Activated T-helper 17 cell treated with anti-CD3 and anti-CD28 coated beads, Interleukin-2, amount 50 U/mL, for 72 hours (primary cell): Measurements from ENCODE around the gene MALRD1. TPM values are rescaled to one million over a fixed set of nuclear protein-coding genes. Genes with fewer than 3 reads are reported as not detected.

Experiments used
- ATAC-seq: fragments of 150-1000 bp; cut with Tn5 transposase; replicated peaks from 2 replicates; pipeline ENCODE4 v1.10.0; 2021; ENCODE audit warnings: mild to moderate bottlenecking, moderate library complexity
- H3K27ac Mint-ChIP-seq: one replicate; pipeline ENCODE4 v1.8.0; 2022; ENCODE audit warnings: mixed read lengths
- H3K27me3 Mint-ChIP-seq: one replicate; pipeline ENCODE4 v1.8.0; 2022; ENCODE audit warnings: mixed read lengths
- H3K36me3 Mint-ChIP-seq: one replicate; pipeline ENCODE4 v1.8.0; 2022; ENCODE audit warnings: low read depth, mild to moderate bottlenecking, mixed read lengths
- H3K4me1 Mint-ChIP-seq: one replicate; pipeline ENCODE4 v1.8.0; 2022; ENCODE audit warnings: mixed read lengths
- H3K4me3 Mint-ChIP-seq: one replicate; pipeline ENCODE4 v1.8.0; 2022; ENCODE audit warnings: mild to moderate bottlenecking, mixed read lengths
- H3K9me3 Mint-ChIP-seq: one replicate; pipeline ENCODE4 v1.8.0; 2022; ENCODE audit warnings: mixed read lengths
- total RNA-seq, 2 donors: library from RNA; stranded (reverse); gene quantifications; one replicate each; pipeline ENCODE4 v1.2.3, GENCODE V29; 2022

The MALRD1 gene
- total RNA-seq, 2 donors from 2014 or later: not detected

DNA sequence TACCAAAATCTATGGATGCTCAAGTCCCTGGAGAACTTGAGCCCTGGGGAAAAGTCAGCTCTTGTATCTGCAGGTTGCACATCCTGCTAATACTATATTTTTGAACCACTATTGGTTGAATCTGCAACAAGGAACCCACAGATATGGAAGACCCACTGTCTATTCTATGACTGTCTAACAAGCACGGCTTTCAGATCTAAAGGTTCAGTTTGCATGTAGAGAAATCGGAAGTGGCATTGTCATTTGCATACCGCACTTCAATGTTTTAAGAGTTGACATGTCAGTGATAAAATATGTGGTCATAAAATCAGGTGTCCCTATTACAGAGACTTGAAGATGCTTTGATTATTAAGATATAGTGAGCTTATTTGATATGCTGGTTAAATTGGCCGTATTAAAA is 95.6 kb downstream of the MALRD1 start:
- no peak for ATAC-seq
- no peaks in the 10 kb centered on the region for H3K36me3 Mint-ChIP-seq
- H3K9me3 Mint-ChIP-seq: peaks cover 6% of the 10 kb centered on the region
- no peak overlapping the region for H3K4me3 Mint-ChIP-seq
- H3K4me1 Mint-ChIP-seq: no peaks in the 10 kb centered on the region
- no peak overlapping the region for H3K27ac Mint-ChIP-seq
- H3K27me3 Mint-ChIP-seq: no peaks in the 10 kb centered on the region

DNA sequence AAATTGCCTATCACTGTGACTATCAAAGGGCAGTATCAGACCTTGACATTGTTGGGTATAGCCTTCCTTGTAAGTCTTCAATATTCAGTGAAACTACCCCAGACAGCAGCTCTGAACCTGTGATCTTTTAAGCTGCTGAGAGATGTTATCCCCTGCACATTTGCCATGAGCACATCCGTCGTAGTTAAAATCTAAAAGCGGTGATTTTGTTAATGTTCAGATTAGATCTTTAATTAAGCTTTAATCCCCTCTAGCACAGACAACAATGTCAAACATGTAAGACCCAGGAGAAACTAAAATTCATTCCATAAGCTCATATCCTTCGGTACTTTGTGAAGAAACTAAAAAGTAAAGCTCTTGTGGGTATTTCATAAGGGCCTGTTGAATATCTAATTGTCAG is 105.8 kb downstream of the MALRD1 start:
- no peak overlapping the region for H3K27ac Mint-ChIP-seq
- no peak for ATAC-seq
- no peaks in the 10 kb centered on the region for H3K27me3 Mint-ChIP-seq
- H3K4me3 Mint-ChIP-seq: no peak overlapping the region
- no peaks in the 10 kb centered on the region for H3K36me3 Mint-ChIP-seq
- no peaks in the 10 kb centered on the region for H3K4me1 Mint-ChIP-seq
- peaks cover 6% of the 10 kb centered on the region for H3K9me3 Mint-ChIP-seq

DNA sequence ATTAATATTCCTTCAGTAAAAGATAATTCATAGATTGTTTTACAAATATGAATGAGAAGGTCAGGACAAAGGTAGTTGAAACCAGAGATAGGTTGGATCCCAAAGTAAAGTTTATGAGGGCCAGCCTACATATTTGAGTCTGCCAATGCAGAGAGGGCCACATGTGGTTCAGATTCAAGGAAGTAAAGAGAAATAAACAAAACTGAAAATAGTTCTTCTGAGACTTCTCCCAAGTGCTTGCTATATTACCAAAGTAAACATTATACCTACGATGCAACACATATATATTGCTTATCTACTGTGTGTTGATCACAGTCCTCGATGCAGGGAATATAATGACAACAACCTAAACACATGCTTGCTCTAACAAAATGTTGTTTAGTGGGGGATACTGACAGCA is 109.8 kb downstream of the MALRD1 start:
- H3K9me3 Mint-ChIP-seq: peaks cover 3% of the 10 kb centered on the region
- no peak for ATAC-seq
- H3K27ac Mint-ChIP-seq: no peak overlapping the region
- H3K27me3 Mint-ChIP-seq: no peaks in the 10 kb centered on the region
- H3K4me1 Mint-ChIP-seq: no peaks in the 10 kb centered on the region
- no peak overlapping the region for H3K4me3 Mint-ChIP-seq
- no peaks in the 10 kb centered on the region for H3K36me3 Mint-ChIP-seq

DNA sequence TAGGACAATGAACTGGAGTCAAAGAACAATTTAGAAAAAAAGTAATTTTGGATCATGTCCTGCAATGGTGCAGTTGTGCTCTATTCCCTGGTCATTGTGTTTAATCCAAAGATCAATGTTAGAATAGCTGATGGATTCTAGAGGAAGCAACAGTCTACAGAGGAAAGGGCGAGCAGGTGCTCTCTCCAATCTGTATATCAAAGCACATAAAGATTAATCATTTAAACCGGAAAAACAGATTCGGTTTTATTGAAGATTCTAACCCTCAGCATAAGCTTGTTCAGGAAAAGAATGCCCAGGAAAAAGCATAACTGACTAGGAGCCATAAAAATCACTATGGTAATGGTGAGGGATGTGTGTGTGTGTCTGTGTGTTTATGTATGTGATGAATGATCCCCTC is 110.3 kb downstream of the MALRD1 start:
- H3K4me3 Mint-ChIP-seq: no peak overlapping the region
- no peak for ATAC-seq
- H3K27ac Mint-ChIP-seq: no peak overlapping the region
- no peaks in the 10 kb centered on the region for H3K4me1 Mint-ChIP-seq
- H3K27me3 Mint-ChIP-seq: no peaks in the 10 kb centered on the region
- peaks cover 3% of the 10 kb centered on the region for H3K9me3 Mint-ChIP-seq
- H3K36me3 Mint-ChIP-seq: no peaks in the 10 kb centered on the region

DNA sequence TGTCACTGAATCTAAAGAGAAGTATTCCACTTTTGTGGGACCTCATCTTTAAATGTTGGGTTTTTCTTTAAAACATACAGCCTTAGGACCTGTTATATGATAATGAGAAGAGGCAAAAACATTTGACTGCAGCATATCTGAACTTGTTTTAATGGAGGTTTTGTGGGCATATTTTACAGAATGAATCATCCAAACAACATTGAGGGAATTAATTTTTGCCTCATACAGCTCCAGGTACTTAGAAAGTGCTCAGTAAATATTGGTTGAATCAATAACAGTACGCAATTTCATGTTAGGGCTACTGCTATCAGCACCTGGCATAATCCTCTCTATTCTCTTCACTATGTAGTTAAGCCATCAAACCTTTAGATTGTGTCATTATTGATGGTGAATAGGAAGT is 115.9 kb downstream of the MALRD1 start:
- no peak overlapping the region for H3K4me3 Mint-ChIP-seq
- no peaks in the 10 kb centered on the region for H3K4me1 Mint-ChIP-seq
- ATAC-seq: no peak
- peaks cover 8% of the 10 kb centered on the region for H3K9me3 Mint-ChIP-seq
- H3K36me3 Mint-ChIP-seq: no peaks in the 10 kb centered on the region
- H3K27ac Mint-ChIP-seq: no peak overlapping the region
- H3K27me3 Mint-ChIP-seq: no peaks in the 10 kb centered on the region

DNA sequence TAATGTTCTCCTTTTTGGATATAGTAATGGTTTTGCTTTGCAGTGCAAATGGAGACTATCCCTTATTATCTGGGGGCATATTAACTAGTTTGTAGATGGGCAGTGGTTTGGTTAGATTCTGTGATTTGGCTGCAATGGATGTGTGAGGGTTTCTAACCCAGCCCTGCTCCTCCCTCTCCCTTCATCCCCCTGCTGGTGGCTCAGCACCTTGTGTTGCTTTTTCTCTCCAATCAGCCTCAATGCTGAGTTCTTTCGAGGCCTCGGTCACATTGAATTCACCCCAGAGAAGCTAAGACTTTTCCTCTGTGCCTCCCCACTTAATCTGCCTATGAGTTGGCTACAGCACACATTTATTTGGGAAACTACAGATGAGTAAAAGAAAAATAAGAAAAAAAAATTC is 120.0 kb downstream of the MALRD1 start:
- Mint-ChIP-seq H3K4me3 (no peak overlapping the region), H3K27ac (no peak overlapping the region), H3K4me1 (no peaks in the 10 kb centered on the region), H3K9me3 (peaks cover 8% of the 10 kb centered on the region), H3K36me3 (no peaks in the 10 kb centered on the region), H3K27me3 (no peaks in the 10 kb centered on the region)
- no peak for ATAC-seq

DNA sequence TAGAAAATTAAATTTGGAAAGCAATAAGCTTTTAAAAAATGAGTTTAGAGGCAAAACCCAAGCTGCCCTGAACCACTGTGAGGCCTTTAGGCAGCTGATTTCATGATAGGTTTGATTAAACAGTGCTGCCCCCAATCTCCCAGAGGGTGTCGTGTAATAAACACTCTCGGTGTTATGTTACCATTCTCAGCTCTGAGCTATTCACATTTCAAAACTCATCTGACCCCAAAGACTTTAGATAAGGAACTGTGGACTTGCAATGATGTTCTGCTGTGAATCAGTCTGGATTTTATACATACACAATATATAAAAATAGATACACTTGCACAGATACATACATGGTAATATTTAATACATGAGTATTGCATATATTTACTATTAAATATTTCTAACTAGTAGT is 120.4 kb downstream of the MALRD1 start:
- Mint-ChIP-seq H3K27ac (no peak overlapping the region), H3K4me1 (no peaks in the 10 kb centered on the region)
- ATAC-seq: no peak

DNA sequence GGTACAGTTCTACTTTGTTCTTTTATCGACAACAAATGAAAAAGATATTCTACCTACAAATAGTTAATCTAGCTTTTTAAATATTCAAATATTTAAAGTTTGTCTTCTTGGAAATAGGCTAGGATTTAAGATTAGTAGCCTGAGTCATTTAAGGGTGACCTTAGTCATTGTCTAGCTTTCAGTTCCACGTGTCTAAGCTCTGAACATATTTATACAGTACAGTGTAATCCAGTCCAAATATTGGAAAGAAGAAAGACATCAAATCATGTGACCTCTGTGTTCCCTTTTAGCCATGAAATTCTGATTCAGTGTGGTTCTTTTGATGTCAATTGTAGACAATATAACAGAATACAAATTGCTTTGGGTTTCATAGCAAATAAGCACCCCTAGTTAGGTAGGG is 121.1 kb downstream of the MALRD1 start:
- H3K4me1 Mint-ChIP-seq: no peaks in the 10 kb centered on the region
- H3K27me3 Mint-ChIP-seq: no peaks in the 10 kb centered on the region
- no peak overlapping the region for H3K4me3 Mint-ChIP-seq
- ATAC-seq: no peak
- no peaks in the 10 kb centered on the region for H3K36me3 Mint-ChIP-seq
- no peak overlapping the region for H3K27ac Mint-ChIP-seq
- peaks cover 8% of the 10 kb centered on the region for H3K9me3 Mint-ChIP-seq

More for the DNA sequence above, 120.4 kb downstream of the MALRD1 start:
- Mint-ChIP-seq H3K36me3 (no peaks in the 10 kb centered on the region), H3K9me3 (peaks cover 8% of the 10 kb centered on the region), H3K4me3 (no peak overlapping the region), H3K27me3 (no peaks in the 10 kb centered on the region)

DNA sequence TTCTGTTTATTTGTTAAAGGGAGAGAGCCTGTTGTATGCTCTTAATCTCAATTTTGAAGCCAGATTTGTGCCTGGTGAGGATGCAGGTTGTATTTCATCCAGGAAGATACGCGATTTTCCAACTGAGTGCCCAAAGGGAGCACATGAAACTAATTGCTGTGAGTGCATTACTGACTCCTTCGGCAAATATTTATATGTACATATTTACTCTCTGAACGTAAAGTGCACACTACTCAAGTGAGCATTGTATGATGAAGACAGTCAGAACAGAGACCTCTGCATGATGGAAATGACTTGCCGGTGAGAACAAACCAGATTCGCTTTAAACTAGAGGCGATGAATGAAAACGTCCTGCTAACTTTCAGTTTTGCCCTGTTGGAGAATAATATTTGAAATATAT is 130.1 kb downstream of the MALRD1 start:
- H3K4me1 Mint-ChIP-seq: no peaks in the 10 kb centered on the region
- no peaks in the 10 kb centered on the region for H3K36me3 Mint-ChIP-seq
- no peak for ATAC-seq
- no peak overlapping the region for H3K27ac Mint-ChIP-seq
- H3K27me3 Mint-ChIP-seq: no peaks in the 10 kb centered on the region
- no peaks in the 10 kb centered on the region for H3K9me3 Mint-ChIP-seq
- no peak overlapping the region for H3K4me3 Mint-ChIP-seq

DNA sequence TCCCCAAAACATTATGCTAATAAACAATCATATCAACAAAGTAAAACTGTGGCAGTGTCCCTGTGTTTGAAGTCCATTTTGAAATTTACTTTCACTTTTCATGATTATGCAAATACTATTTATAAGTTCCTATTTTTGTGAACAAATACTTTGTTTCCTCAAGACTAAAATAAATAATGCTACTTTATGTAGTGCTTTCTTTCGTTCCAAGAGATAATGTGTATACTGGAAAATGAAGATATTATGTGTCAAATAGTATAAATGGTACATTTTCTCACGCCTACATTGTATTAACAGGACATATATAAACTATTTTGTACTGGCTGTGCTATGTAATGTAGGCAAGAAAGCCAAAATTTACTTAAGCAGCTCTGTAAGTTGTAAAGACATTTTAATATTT is 136.3 kb downstream of the MALRD1 start:
- Mint-ChIP-seq H3K36me3 (no peaks in the 10 kb centered on the region), H3K9me3 (peaks cover 15% of the 10 kb centered on the region), H3K4me3 (no peak overlapping the region), H3K27me3 (no peaks in the 10 kb centered on the region), H3K4me1 (no peaks in the 10 kb centered on the region), H3K27ac (no peak overlapping the region)
- ATAC-seq: no peak

DNA sequence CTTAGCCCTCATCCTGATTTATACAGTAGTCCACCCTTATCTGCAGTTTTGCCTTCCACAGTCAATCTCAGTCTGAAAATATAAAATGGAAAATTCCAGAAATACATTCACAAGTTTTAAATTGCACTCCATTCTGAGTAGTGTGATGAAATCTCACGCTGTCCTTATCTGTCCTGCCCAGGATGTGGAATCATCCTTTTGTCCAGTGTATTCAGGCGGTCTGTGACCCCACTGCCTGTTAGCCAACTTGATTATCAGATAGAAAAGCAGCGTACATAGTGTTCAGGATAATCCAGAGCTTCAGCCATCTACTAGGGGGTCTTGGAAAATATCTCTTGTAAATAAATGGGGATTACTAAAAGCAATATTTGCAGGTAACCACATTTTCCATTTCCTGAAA is 146.3 kb downstream of the MALRD1 start:
- ATAC-seq: no peak
- Mint-ChIP-seq H3K9me3 (no peaks in the 10 kb centered on the region), H3K4me1 (no peaks in the 10 kb centered on the region), H3K4me3 (no peak overlapping the region), H3K27ac (no peak overlapping the region), H3K36me3 (no peaks in the 10 kb centered on the region), H3K27me3 (no peaks in the 10 kb centered on the region)

DNA sequence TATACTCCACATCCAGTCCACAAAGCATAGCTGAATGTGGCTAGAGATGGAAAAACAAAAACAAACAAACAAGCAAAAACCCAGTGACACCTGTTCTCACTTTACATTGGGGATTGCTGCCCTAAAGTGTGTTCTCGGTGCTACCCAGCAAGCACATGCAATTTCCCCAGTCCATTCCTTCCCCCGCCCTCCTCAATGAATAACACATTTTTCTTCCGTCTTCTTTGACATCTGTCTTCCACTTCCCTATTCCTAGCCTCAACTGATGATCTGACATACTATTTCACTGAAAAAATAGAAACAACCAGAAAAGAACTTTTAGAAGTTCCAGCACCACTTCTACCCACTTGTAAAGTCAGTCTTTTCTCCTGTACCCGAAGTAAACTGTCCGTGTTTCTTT is 147.1 kb downstream of the MALRD1 start:
- Mint-ChIP-seq H3K27ac (no peak overlapping the region), H3K36me3 (no peaks in the 10 kb centered on the region)

DNA sequence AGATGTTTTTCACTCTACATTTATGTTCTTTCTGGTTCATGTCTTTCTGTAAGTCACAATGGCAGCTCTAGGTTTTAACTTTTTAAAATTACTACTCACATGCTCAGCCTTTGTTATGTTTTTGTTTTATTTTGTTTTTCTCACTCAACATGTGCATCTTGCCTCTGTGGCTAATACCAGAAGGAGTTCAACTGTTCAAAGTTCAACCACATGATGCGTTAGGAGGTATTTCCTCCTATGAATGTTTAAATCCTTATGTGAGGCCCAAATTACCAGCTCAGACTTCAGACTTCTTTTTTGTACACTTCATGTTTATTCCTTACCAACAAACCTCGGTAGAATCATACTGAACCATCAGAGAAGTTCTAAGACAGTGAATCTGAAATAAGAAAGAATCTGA is 151.6 kb downstream of the MALRD1 start:
- Mint-ChIP-seq H3K4me3 (no peak overlapping the region), H3K4me1 (no peaks in the 10 kb centered on the region), H3K27ac (no peak overlapping the region), H3K9me3 (no peaks in the 10 kb centered on the region), H3K27me3 (no peaks in the 10 kb centered on the region), H3K36me3 (no peaks in the 10 kb centered on the region)
- no peak for ATAC-seq

More for the DNA sequence above, 147.1 kb downstream of the MALRD1 start:
- no peaks in the 10 kb centered on the region for H3K4me1 Mint-ChIP-seq
- H3K9me3 Mint-ChIP-seq: no peaks in the 10 kb centered on the region
- no peaks in the 10 kb centered on the region for H3K27me3 Mint-ChIP-seq
- no peak for ATAC-seq
- H3K4me3 Mint-ChIP-seq: no peak overlapping the region

DNA sequence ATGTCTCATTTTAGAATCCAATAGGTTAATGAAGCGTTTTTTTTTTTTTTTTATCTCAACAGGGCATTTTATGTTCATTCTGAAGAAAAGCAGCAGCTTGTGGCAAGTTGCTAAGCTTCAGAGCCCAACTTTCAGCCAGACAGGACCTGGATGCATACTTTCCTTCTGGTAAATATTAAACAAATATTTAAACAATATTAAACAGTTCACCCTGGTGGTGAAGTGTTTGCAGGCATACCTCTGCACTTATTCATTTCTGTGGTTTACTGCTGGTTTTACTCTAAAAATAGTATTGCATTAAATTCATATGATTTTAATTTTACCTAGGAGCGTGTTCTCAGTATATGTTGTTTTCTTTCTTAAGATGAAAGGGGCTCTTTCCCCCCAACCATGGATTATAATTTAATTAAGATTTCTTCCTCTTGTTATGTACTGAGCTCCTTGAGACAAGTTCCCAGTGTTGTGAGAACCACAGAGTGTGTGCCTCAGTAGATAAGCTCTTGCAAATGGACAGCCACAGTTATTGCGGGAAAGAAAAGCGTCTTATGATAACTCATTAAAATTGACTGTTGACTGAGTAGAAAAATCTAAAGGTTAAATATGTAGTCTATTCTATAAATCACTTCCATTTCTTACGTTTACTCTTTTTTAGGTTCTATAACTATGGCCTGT is 155.8 kb downstream of the MALRD1 start:
- Mint-ChIP-seq H3K36me3 (no peaks in the 10 kb centered on the region), H3K4me3 (no peak overlapping the region), H3K9me3 (peaks cover 10% of the 10 kb centered on the region), H3K4me1 (no peaks in the 10 kb centered on the region), H3K27me3 (no peaks in the 10 kb centered on the region), H3K27ac (no peak overlapping the region)
- no peak for ATAC-seq

DNA sequence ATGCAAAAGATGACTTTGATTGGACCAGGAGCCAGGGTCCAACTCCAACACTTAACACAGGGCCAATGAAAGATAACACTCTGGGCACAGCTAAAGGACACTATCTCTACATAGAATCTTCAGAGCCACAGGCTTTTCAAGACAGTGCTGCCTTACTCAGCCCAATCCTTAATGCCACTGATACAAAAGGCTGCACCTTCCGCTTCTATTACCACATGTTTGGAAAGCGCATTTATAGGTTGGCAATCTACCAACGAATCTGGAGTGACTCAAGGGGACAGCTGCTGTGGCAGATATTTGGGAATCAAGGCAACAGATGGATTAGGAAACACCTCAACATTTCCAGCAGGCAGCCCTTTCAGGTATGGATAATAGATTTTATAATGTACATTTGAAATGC is 160.7 kb downstream of the MALRD1 start:
- no peak overlapping the region for H3K4me3 Mint-ChIP-seq
- H3K27me3 Mint-ChIP-seq: no peaks in the 10 kb centered on the region
- no peaks in the 10 kb centered on the region for H3K36me3 Mint-ChIP-seq
- peaks cover 22% of the 10 kb centered on the region for H3K9me3 Mint-ChIP-seq
- H3K4me1 Mint-ChIP-seq: no peaks in the 10 kb centered on the region
- ATAC-seq: no peak
- H3K27ac Mint-ChIP-seq: no peak overlapping the region

DNA sequence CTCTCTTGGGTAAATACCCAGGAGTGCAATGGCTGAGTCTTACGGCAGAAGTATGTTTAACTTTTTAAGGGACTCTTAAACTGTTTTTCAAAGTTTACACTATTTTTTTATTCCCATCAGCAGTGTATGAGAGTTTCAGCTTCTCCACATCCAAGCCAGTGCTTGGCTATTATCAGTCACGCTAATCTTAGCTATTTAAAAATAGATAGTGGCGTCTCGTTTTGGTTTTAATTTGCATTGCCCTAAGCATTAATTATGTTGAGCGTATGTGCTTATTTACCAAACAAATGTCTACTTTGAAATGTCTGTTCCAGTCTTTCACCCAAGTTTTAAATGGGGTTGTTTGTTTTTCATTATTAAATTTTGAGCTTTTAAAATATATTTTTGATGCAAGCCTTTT is 164.0 kb downstream of the MALRD1 start:
- no peaks in the 10 kb centered on the region for H3K27me3 Mint-ChIP-seq
- H3K36me3 Mint-ChIP-seq: no peaks in the 10 kb centered on the region
- H3K27ac Mint-ChIP-seq: no peak overlapping the region
- H3K4me1 Mint-ChIP-seq: no peaks in the 10 kb centered on the region
- no peak overlapping the region for H3K4me3 Mint-ChIP-seq
- no peak for ATAC-seq
- H3K9me3 Mint-ChIP-seq: peaks cover 24% of the 10 kb centered on the region
